ENCODE results near the gene RABL3. TPM values are rescaled to one million over a fixed set of nuclear protein-coding genes. Genes with fewer than 3 reads are reported as not detected.
"Not testable (repeated sequence)": the region's sequence is repeated elsewhere in the genome, so short reads cannot be mapped to it uniquely, and the experiment has no call there.

RABL3 gene
- 18.4 TPM for total RNA-seq

GRCh38 chr3:120742198-120742848 lies at the start of gene RABL3, which contains the start of gene GTF2E1:
Gene RABL3 (minus strand): TSS chr3:120742516. CDS start chr3:120742507, 9 bp downstream.
Gene GTF2E1 (plus strand): TSS chr3:120742744. CDS start chr3:120750553, 7,809 bp downstream.
- peak; percentile 100 for ATAC-seq

- no peak for ATAC-seq
Measured at GRCh38 chr3:120791913-120792312, 49.6 kb upstream of the RABL3 start.

- no peak for ATAC-seq
Measured at GRCh38 chr3:120791010-120791409, 48.7 kb upstream of the RABL3 start.

GRCh38 chr3:120785832-120786231 lies 43.5 kb upstream of the RABL3 start:
- ATAC-seq = not testable (repeated sequence)

GRCh38 chr3:120780977-120781376 lies 38.7 kb upstream of the RABL3 start:
- ATAC-seq = peak; percentile 50

- no peak for ATAC-seq
Measured at GRCh38 chr3:120778776-120779175, 36.5 kb upstream of the RABL3 start.

- ATAC-seq = no peak
Measured at GRCh38 chr3:120775411-120775810, 33.1 kb upstream of the RABL3 start.

- ATAC-seq = no peak
Measured at GRCh38 chr3:120773932-120774331, 31.6 kb upstream of the RABL3 start.

GRCh38 chr3:120772081-120772480 lies 29.8 kb upstream of the RABL3 start:
- ATAC-seq = no peak

- ATAC-seq = no peak
Measured at GRCh38 chr3:120770891-120771290, 28.6 kb upstream of the RABL3 start.

- no peak for ATAC-seq
Measured at GRCh38 chr3:120769436-120769835, 27.1 kb upstream of the RABL3 start.

GRCh38 chr3:120767106-120767505 lies 24.8 kb upstream of the RABL3 start:
- ATAC-seq = no peak

- no peak for ATAC-seq
Measured at GRCh38 chr3:120766576-120766975, 24.3 kb upstream of the RABL3 start.

- no peak for ATAC-seq
Measured at GRCh38 chr3:120765830-120766493, 23.6 kb upstream of the RABL3 start.

- no peak for ATAC-seq
Measured at GRCh38 chr3:120764206-120764605, 21.9 kb upstream of the RABL3 start.

- ATAC-seq = no peak
Measured at GRCh38 chr3:120763601-120764000, 21.3 kb upstream of the RABL3 start.

- no peak for ATAC-seq
Measured at GRCh38 chr3:120762615-120763014, 20.3 kb upstream of the RABL3 start.

- not testable (repeated sequence) for ATAC-seq
Measured at GRCh38 chr3:120758551-120758950, 16.2 kb upstream of the RABL3 start.

GRCh38 chr3:120756061-120756460 lies 13.7 kb upstream of the RABL3 start:
- no peak for ATAC-seq

- no peak for ATAC-seq
Measured at GRCh38 chr3:120753810-120754209, 11.5 kb upstream of the RABL3 start.

GRCh38 chr3:120752865-120753264 lies 10.5 kb upstream of the RABL3 start:
- ATAC-seq = no peak

GRCh38 chr3:120752230-120752629 lies 9.9 kb upstream of the RABL3 start:
- no peak for ATAC-seq

GRCh38 chr3:120749843-120750242 lies 7.5 kb upstream of the RABL3 start:
- no peak for ATAC-seq

GRCh38 chr3:120745466-120745865 lies 3.1 kb upstream of the RABL3 start:
- no peak for ATAC-seq

Data from esophagus mucosa (tissue), 1 donor.